Adipocyte (in vitro differentiated cells): Measurements from ENCODE around the gene RNF13.
"Not testable (repeated sequence)": the region's sequence is repeated elsewhere in the genome, so short reads cannot be mapped to it uniquely, and the experiment has no call there.

ENCODE experiments used
- DNase-seq: peaks from one replicate; pipeline ENCODE4 v3.0.0-alpha.2; 2015; ENCODE audit warnings: low read depth
- H3K27me3 ChIP-seq: replicated peaks from 2 replicates; pipeline ENCODE4 v1.7.0; 2013; ENCODE audit warnings: mild to moderate bottlenecking, low read length, moderate library complexity; ENCODE audit not compliant: control insufficient read depth, insufficient read depth
- H3K36me3 ChIP-seq: 2 replicates; pipeline ENCODE4 v1.7.0; 2013; ENCODE audit warnings: low read length, mild to moderate bottlenecking, moderate library complexity; ENCODE audit not compliant: control insufficient read depth, insufficient read depth, severe bottlenecking
- H3K4me1 ChIP-seq: 2 replicates; pipeline ENCODE4 v1.7.0; 2013; ENCODE audit warnings: mild to moderate bottlenecking, low read length, moderate library complexity; ENCODE audit not compliant: control insufficient read depth, insufficient read depth
- H3K4me3 ChIP-seq: 2 replicates; pipeline ENCODE4 v1.7.0; 2013; ENCODE audit warnings: mild to moderate bottlenecking, low read length, moderate library complexity
- H3K9ac ChIP-seq: 2 replicates; pipeline ENCODE4 v1.7.0; 2013; ENCODE audit warnings: mild to moderate bottlenecking, low read length, moderate library complexity
- H3K9me3 ChIP-seq: 2 replicates; pipeline ENCODE4 v1.7.0; 2013; ENCODE audit warnings: mild to moderate bottlenecking, low read length, moderate library complexity; ENCODE audit not compliant: control insufficient read depth

The RNF13 gene

GRCh38 chr3:149819432-149819831, 6.4 kb downstream of the RNF13 start:
- no peaks in the 10 kb centered on the region for H3K27me3 ChIP-seq
- no peak overlapping the region for H3K4me3 ChIP-seq
- no peaks in the 10 kb centered on the region for H3K9me3 ChIP-seq
- H3K4me1 ChIP-seq, result peaks cover 43% of the 10 kb centered on the region
- H3K9ac ChIP-seq, result no peak overlapping the region
- H3K36me3 ChIP-seq, result no peaks in the 10 kb centered on the region
- DNase-seq, result no peak

- no peaks in the 10 kb centered on the region for H3K36me3 ChIP-seq
- DNase-seq, result no peak
- no peaks in the 10 kb centered on the region for H3K27me3 ChIP-seq
- H3K9ac ChIP-seq, result no peak overlapping the region
- H3K4me1 ChIP-seq, result peaks cover 35% of the 10 kb centered on the region
- H3K9me3 ChIP-seq, result no peaks in the 10 kb centered on the region
- no peak overlapping the region for H3K4me3 ChIP-seq
These were observed 7.2 kb downstream of the RNF13 start for GRCh38 chr3:149820183-149820582.

- H3K4me3 ChIP-seq, result no peak overlapping the region
- no peak for DNase-seq
- peaks cover 6% of the 10 kb centered on the region for H3K4me1 ChIP-seq
- H3K27me3 ChIP-seq, result no peaks in the 10 kb centered on the region
- H3K36me3 ChIP-seq, result no peaks in the 10 kb centered on the region
- H3K9ac ChIP-seq, result no peak overlapping the region
- H3K9me3 ChIP-seq, result no peaks in the 10 kb centered on the region
These were observed 13.6 kb downstream of the RNF13 start for GRCh38 chr3:149826636-149827035.

GRCh38 chr3:149828390-149828789, 15.4 kb downstream of the RNF13 start:
- Histone ChIP-seq H3K27me3 (no peaks in the 10 kb centered on the region), H3K36me3 (no peaks in the 10 kb centered on the region), H3K9ac (no peak overlapping the region), H3K4me1 (peaks cover 8% of the 10 kb centered on the region), H3K4me3 (no peak overlapping the region), H3K9me3 (peaks cover 3% of the 10 kb centered on the region)
- no peak for DNase-seq

GRCh38 chr3:149829631-149830030, 16.6 kb downstream of the RNF13 start:
- H3K27me3 ChIP-seq, H3K4me1 ChIP-seq, H3K9ac ChIP-seq, H3K36me3 ChIP-seq, DNase-seq, H3K4me3 ChIP-seq: not testable (repeated sequence)
- peaks cover 10% of the 10 kb centered on the region for H3K9me3 ChIP-seq

GRCh38 chr3:149830902-149831301, 17.9 kb downstream of the RNF13 start:
- no peak overlapping the region for H3K9ac ChIP-seq
- H3K36me3 ChIP-seq, result no peaks in the 10 kb centered on the region
- H3K27me3 ChIP-seq, result no peaks in the 10 kb centered on the region
- H3K4me3 ChIP-seq, result no peak overlapping the region
- H3K4me1 ChIP-seq, result peaks cover 7% of the 10 kb centered on the region
- no peak for DNase-seq
- peaks cover 10% of the 10 kb centered on the region for H3K9me3 ChIP-seq

- H3K4me3 ChIP-seq, result no peak overlapping the region
- peaks cover 10% of the 10 kb centered on the region for H3K9me3 ChIP-seq
- H3K27me3 ChIP-seq, result no peaks in the 10 kb centered on the region
- no peaks in the 10 kb centered on the region for H3K36me3 ChIP-seq
- peaks cover 7% of the 10 kb centered on the region for H3K4me1 ChIP-seq
- no peak for DNase-seq
- no peak overlapping the region for H3K9ac ChIP-seq
These were observed 18.3 kb downstream of the RNF13 start for GRCh38 chr3:149831321-149831720.

- no peak overlapping the region for H3K9ac ChIP-seq
- no peaks in the 10 kb centered on the region for H3K36me3 ChIP-seq
- H3K9me3 ChIP-seq, result peaks cover 10% of the 10 kb centered on the region
- H3K27me3 ChIP-seq, result no peaks in the 10 kb centered on the region
- no peak overlapping the region for H3K4me3 ChIP-seq
- peak; percentile 31 for DNase-seq
- peaks cover 7% of the 10 kb centered on the region for H3K4me1 ChIP-seq
These were observed 19.1 kb downstream of the RNF13 start for GRCh38 chr3:149832086-149832485.

GRCh38 chr3:149833241-149833640, 20.2 kb downstream of the RNF13 start:
- DNase-seq, result no peak
- Histone ChIP-seq H3K4me1 (peaks cover 5% of the 10 kb centered on the region), H3K9me3 (peaks cover 10% of the 10 kb centered on the region)

GRCh38 chr3:149838491-149838890, 25.5 kb downstream of the RNF13 start:
- H3K9ac ChIP-seq, H3K9me3 ChIP-seq, H3K36me3 ChIP-seq, H3K27me3 ChIP-seq, DNase-seq, H3K4me1 ChIP-seq, H3K4me3 ChIP-seq: not testable (repeated sequence)

More at GRCh38 chr3:149833241-149833640, 20.2 kb downstream of the RNF13 start:
- Histone ChIP-seq H3K27me3 (no peaks in the 10 kb centered on the region), H3K36me3 (no peaks in the 10 kb centered on the region), H3K4me3 (no peak overlapping the region), H3K9ac (no peak overlapping the region)

GRCh38 chr3:149839469-149839868, 26.5 kb downstream of the RNF13 start:
- DNase-seq, H3K9ac ChIP-seq, H3K4me1 ChIP-seq: not testable (repeated sequence)

GRCh38 chr3:149839896-149840295, 26.9 kb downstream of the RNF13 start:
- no peaks in the 10 kb centered on the region for H3K27me3 ChIP-seq
- H3K4me1 ChIP-seq, result peaks cover 10% of the 10 kb centered on the region
- no peak overlapping the region for H3K4me3 ChIP-seq
- DNase-seq, result peak; percentile 29
- no peak overlapping the region for H3K9ac ChIP-seq
- no peaks in the 10 kb centered on the region for H3K9me3 ChIP-seq
- no peaks in the 10 kb centered on the region for H3K36me3 ChIP-seq

More at GRCh38 chr3:149839469-149839868, 26.5 kb downstream of the RNF13 start:
- H3K4me3 ChIP-seq, H3K36me3 ChIP-seq, H3K9me3 ChIP-seq, H3K27me3 ChIP-seq: not testable (repeated sequence)
